Cardiac fibroblast (primary cell): ENCODE data around the gene CCDC127.

Experiments used
- DNase-seq, 2 donors: peaks; one replicate each; pipeline versions ENCODE4 v3.0.0 to v3.0.0-alpha.2; 2010; ENCODE audit warnings: low read depth in 2 of 2
- H3K4me3 ChIP-seq, 2 donors: replicated peaks in 1 of 2; 1 replicate in 1 of 2; 2 replicates in 1 of 2; pipeline ENCODE4 v1.5.1; 2011; ENCODE audit warnings: low read depth in 2 of 2, low read length in 2 of 2, mild to moderate bottlenecking in 2 of 2, moderate library complexity in 1 of 2
- TF ChIP-seq, protein P1 (sequence below): IDR thresholded peaks from one replicate; pipeline ENCODE4 v1.5.1; 2011; ENCODE audit warnings: low read depth, mild to moderate bottlenecking, low read length, inconsistent platforms

Gene CCDC127

DNA sequence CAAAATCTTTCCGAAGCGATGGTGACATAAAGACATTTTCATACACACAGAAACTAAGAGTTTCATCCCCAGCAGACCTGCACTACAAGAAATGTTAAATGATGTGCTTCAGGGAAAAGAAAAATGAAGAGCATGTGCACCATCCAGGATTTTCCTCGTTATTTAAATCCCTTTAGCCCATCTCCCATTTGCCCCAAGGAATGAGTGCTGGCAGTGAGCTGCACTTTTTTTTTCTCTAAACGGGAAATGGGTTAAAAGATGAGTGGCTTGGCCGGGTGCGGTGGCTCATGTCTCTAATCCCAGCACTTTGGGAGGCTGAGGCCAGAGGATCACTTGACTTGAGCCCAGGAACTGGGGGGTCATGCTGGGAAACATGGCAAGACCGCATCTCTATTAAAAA lies 33.5 kb downstream of the CCDC127 start:
- no peak for DNase-seq
- no peak overlapping the region for H3K4me3 ChIP-seq
- TF ChIP-seq, protein P1, sequence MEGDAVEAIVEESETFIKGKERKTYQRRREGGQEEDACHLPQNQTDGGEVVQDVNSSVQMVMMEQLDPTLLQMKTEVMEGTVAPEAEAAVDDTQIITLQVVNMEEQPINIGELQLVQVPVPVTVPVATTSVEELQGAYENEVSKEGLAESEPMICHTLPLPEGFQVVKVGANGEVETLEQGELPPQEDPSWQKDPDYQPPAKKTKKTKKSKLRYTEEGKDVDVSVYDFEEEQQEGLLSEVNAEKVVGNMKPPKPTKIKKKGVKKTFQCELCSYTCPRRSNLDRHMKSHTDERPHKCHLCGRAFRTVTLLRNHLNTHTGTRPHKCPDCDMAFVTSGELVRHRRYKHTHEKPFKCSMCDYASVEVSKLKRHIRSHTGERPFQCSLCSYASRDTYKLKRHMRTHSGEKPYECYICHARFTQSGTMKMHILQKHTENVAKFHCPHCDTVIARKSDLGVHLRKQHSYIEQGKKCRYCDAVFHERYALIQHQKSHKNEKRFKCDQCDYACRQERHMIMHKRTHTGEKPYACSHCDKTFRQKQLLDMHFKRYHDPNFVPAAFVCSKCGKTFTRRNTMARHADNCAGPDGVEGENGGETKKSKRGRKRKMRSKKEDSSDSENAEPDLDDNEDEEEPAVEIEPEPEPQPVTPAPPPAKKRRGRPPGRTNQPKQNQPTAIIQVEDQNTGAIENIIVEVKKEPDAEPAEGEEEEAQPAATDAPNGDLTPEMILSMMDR = no peak

DNA sequence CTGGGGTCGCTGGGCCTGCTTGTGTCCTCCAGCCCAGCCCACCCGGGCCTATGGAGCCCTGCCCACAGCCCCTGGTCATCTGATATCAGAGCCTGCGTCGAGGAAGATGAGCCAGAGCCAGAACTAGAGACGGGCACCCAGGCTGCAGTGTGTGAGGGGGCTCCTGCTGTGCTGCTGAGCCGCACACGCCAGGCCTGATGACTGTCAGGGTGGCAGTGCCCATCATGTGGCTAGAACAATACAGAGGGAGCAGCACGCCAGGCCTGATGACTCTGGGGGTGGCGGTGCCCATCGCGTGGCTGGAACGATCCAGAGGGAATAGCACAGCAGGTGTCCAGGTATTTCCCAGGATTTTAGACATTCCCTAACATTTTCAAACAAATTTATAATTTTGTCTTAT lies 35.8 kb downstream of the CCDC127 start:
- no peak for DNase-seq
- H3K4me3 ChIP-seq = no peak overlapping the region
- TF ChIP-seq, protein P1 = no peak

DNA sequence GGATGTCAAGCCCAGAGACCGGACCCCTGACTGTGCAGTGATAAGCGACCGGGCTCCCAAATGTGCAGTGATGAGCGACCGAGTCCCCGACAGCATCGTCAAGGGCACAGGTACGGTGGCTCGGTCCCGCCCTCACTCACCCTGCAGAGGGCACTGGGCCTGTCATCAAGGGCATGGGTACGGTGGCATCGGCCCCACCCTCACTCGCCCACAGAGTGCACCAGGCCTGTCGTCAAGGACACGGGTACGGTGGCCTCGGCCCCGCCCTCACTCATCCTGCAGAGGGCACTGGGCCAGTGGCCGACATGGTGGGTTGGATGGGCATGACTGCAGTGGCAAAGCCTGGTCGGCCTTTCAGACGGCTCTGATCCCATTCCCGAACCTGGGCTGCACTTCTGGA lies 36.4 kb downstream of the CCDC127 start:
- DNase-seq = no peak
- no peak overlapping the region for H3K4me3 ChIP-seq
- TF ChIP-seq, protein P1 = no peak

DNA sequence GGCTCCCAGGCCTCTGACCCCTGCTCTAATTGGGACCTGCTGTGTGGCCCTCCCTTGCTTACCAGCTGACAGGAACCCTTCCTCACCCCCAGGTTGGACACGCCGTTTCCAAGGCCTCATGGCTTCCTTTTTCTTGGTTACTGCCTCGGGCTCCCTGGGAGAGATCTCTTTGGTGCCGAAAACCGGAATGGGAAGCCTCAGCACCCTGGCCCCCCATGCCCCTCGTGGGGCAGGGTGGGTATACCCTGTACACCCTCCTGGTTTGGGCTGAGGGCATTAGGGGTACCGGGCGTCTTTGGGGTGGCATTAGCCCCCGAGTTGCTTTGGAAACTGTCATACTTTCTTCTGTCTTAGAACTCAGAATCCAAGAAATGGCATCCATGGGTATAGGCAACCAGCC lies 36.8 kb downstream of the CCDC127 start:
- TF ChIP-seq, protein P1 = no peak
- no peak for DNase-seq
- H3K4me3 ChIP-seq = no peak overlapping the region

DNA sequence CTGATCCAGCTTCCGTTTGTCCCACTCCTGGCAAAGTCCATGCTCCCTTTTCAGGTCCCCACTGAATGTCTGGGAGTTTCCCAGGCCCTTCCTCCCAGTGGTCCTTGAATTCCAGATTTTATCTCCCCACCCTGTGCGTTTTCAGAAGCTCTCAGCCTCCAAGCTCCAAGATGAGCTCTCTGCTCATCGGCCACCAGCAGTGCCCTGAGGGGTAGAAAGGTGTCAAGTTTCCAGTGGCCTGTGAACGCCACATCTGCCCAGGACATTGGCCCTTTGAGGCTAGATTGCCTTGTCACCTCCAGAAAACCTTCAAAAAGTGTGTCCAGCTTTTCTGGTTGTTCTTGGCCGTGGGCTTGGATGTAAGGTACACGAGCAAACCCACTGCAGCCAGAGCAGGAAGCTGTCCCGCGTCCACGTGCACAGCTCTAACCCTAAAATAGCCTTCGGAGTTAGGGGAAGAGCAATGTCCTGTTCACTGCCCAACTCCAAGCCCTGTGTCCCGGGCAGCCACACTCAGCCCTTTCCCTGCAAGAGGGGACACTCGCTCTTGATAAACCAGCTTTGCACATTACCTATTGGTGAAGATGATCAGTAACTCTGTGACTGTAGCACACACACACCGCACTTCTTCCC lies 37.6 kb downstream of the CCDC127 start:
- TF ChIP-seq, protein P1 = no peak
- DNase-seq = no peak
- H3K4me3 ChIP-seq = no peak overlapping the region

DNA sequence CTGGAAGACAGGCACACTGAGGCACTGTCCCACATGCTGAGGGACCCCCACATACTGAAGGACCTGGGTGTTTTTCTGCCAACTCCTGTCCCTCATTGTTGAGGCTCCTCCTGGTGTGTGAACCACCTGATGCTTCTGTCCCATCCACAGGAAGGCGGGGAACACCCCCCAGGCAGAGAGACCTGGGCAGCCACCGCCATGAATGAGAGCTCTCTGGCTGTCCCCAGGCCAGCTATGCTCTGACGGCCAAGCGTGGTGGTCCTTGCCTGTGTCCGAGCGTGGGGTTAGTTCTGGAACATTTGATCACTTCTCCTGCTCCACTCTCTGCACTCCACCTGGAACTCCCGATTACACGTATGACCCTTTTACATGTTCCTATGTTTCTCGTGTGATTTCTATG lies 38.6 kb downstream of the CCDC127 start:
- H3K4me3 ChIP-seq = no peak overlapping the region
- TF ChIP-seq, protein P1 = no peak
- DNase-seq = no peak

DNA sequence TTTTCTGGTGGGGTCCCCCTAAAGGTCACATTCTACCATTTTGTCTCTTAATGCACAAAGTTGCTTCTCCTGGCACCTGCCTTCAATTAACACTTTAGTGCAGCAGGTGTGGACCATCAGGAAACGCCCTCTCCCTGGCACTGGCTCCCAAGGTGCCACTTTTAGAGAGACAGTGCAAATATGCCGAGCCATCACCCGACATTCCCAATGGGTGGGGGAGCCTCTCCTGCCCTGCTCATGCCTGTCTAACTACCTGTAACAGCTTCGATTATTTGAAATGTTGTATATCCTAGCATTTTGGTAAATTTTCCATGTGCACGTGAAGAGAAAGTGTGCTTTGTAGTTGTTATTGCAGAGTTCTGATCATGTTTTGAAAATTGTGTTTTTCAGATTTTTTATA lies 39.8 kb downstream of the CCDC127 start:
- TF ChIP-seq, protein P1 = no peak
- no peak for DNase-seq
- no peak overlapping the region for H3K4me3 ChIP-seq
